GM12878 (cell line): ENCODE data around the gene USP25. TPM values are rescaled to one million over a fixed set of nuclear protein-coding genes. Genes with fewer than 3 reads are reported as not detected.

ENCODE experiments used
- ATAC-seq: fragments of 200-7000 bp; cut with Tn5 transposase; 3 replicates; pipeline ENCODE4 v1.9.1; 2020; ENCODE audit warnings: mild to moderate bottlenecking, moderate library complexity
- BruUV-seq: library from RNA; stranded (reverse); fragments of 400-500 nt; replicated peaks from 2 replicates; lab custom pipeline; 2021; lab: Mats Ljungman, UMichigan
- CTCF ChIA-PET: fragments of 300-600 bp; sonication (Branson Sonifier 250); formaldehyde crosslinking; extraction: SDS; loops from one replicate; lab custom pipeline; 2021; ENCODE audit warnings: inconsistent platforms; lab: Yijun Ruan, JAX
- POLR2A ChIA-PET: fragments of 350-600 bp; formaldehyde crosslinking; extraction: SDS; loops from one replicate; lab custom pipeline; 2021; ENCODE audit warnings: inconsistent platforms; lab: Charles Lee
- RAD21 ChIA-PET: fragments of 300-600 bp; sonication (Branson Sonifier 250); formaldehyde crosslinking; loops from one replicate; lab custom pipeline; 2023; ENCODE audit warnings: antibody characterized with exemption; ENCODE audit not compliant: unreplicated experiment; lab: Charles Lee
- SMC1A ChIA-PET: fragments of 300-600 bp; sonication (Branson Sonifier 250); formaldehyde crosslinking; loops from one replicate; lab custom pipeline; 2023; ENCODE audit not compliant: unreplicated experiment, uncharacterized antibody; lab: Charles Lee
- DNase-seq: peaks from one replicate; pipeline ENCODE4 v3.0.0-alpha.2; 2011; ENCODE audit warnings: low read depth, low spot score
- FAIRE-seq: peaks from 3 replicates; lab custom pipeline; 2011; peaks lifted over from hg19 to GRCh38; lab: Jason Lieb, UNC
- H2AFZ ChIP-seq: 2 replicates; pipeline ENCODE4 v1.6.0; 2011; ENCODE audit warnings: low read depth, low read length, control low read depth; ENCODE audit not compliant: control insufficient read depth
- H3K27ac ChIP-seq: 2 replicates; pipeline ENCODE4 v1.5.1; 2011; ENCODE audit warnings: control low read depth; ENCODE audit not compliant: control insufficient read depth, insufficient read depth
- H3K27me3 ChIP-seq, 2 experiments: replicated peaks in 1 of 2; 2 replicates each; pipeline versions ENCODE4 v1.6.0 to v1.6.1; 2011; ENCODE audit warnings: low read length in 1 of 2; ENCODE audit not compliant: control insufficient read depth in 2 of 2, insufficient read depth in 2 of 2
- H3K36me3 ChIP-seq, 2 experiments: 2 replicates each; pipeline ENCODE4 v1.5.1; 2011; ENCODE audit warnings: low read length in 1 of 2; ENCODE audit not compliant: control insufficient read depth in 2 of 2, insufficient read depth in 2 of 2
- H3K4me1 ChIP-seq: 2 replicates; pipeline ENCODE4 v1.6.1; 2011; ENCODE audit warnings: mild to moderate bottlenecking, low read length, moderate library complexity, mixed read lengths; ENCODE audit not compliant: control insufficient read depth, insufficient read depth
- H3K4me2 ChIP-seq: 2 replicates; pipeline ENCODE4 v1.6.0; 2011; ENCODE audit warnings: control low read depth; ENCODE audit not compliant: control insufficient read depth, insufficient read depth
- H3K4me3 ChIP-seq: fragments of 200-600 bp; sonication (generic); 2 replicates; pipeline ENCODE4 v1.5.1; 2016
- H3K79me2 ChIP-seq: 2 replicates; pipeline ENCODE4 v1.6.0; 2011; ENCODE audit warnings: low read length; ENCODE audit not compliant: control insufficient read depth, insufficient read depth
- H3K9ac ChIP-seq: 2 replicates; pipeline ENCODE4 v1.8.0; 2011; ENCODE audit warnings: low read length, control low read depth, mixed read lengths; ENCODE audit not compliant: control insufficient read depth, insufficient read depth
- H3K9me3 ChIP-seq: replicated peaks from 3 replicates; pipeline ENCODE4 v1.5.1; 2011; ENCODE audit warnings: mild to moderate bottlenecking, low read length; ENCODE audit not compliant: control insufficient read depth, insufficient read depth
- H4K20me1 ChIP-seq: 2 replicates; pipeline ENCODE4 v1.6.0; 2011; ENCODE audit not compliant: control insufficient read depth, insufficient read depth
- PAX5 ChIP-seq: IDR thresholded peaks from 2 replicates; pipeline ENCODE4 v1.6.1; 2011; ENCODE audit warnings: low read depth, low read length, borderline replicate concordance
- RAD21 ChIP-seq: IDR thresholded peaks from 2 replicates; pipeline ENCODE4 v1.6.1; 2011; ENCODE audit warnings: mild to moderate bottlenecking, low read depth, low read length, moderate library complexity; ENCODE audit not compliant: insufficient read depth
- SMC3 ChIP-seq: IDR thresholded peaks from 2 replicates; pipeline ENCODE4 v1.6.1; 2011; ENCODE audit warnings: low read length, improper control_type of control experiment, borderline replicate concordance
- WGBS: methylation state at CpG from one replicate; pipeline ENCODE4 v1.1.6; 2016; ENCODE audit warnings: low lambda C conversion rate; ENCODE audit not compliant: insufficient replicate concordance, insufficient coverage; ENCODE audit errors: missing lambda C conversion rate; 5-methylcytosine and 5-hydroxymethylcytosine counted together
- in situ Hi-C: fragments of 300-500 bp; cut with MboI; formaldehyde crosslinking; loops from 9 replicates; pipeline ENCODE4 v1.14.3; 2018; ENCODE audit warnings: mixed read lengths
- intact Hi-C: fragments of 100-400 bp; cut with micrococcal nuclease; formaldehyde crosslinking; loops from one replicate; pipeline ENCODE4 v1.14.2; 2022; ENCODE audit not compliant: unreplicated experiment
- polyA plus RNA-seq, 11 experiments: library from polyadenylated mRNA; depleted of rRNA in 4 of 11; unstranded in 6 of 11; stranded (reverse) in 5 of 11; fragments of >200 nt; fragmentation: Nextera tagmentation in 4 of 11; fragmentation: Illumina TruSeq in 1 of 11; extraction: Ambion mirVana in 4 of 11; extraction: Trizol in 1 of 11; gene quantifications; 1 replicate in 1 of 11; 2 replicates in 10 of 11; pipeline versions ENCODE4 v1.2.1 to v1.2.3, GENCODE V29; 2011 to 2016; ENCODE audit warnings: inconsistent platforms in 2 of 11, missing spikeins in 2 of 11, low read depth in 1 of 11
- total RNA-seq, 4 experiments: library from RNA; depleted of rRNA in 3 of 4; stranded (reverse); fragments of >200 nt in 3 of 4; fragmentation: Illumina TruSeq in 1 of 4; extraction: Trizol in 1 of 4; gene quantifications; 2 replicates each; pipeline versions ENCODE4 v1.2.1 to v1.2.3, GENCODE V29; 2013 to 2021
- TF ChIP-seq, protein P1 (sequence below), 3 experiments: IDR thresholded peaks in 2 of 3; conservative IDR thresholded peaks in 1 of 3; 2 replicates each; pipeline ENCODE4 v1.5.1; 2011; ENCODE audit warnings: low read depth in 3 of 3, low read length in 3 of 3, mild to moderate bottlenecking in 3 of 3, control low read depth in 2 of 3, moderate library complexity in 2 of 3, inconsistent platforms in 1 of 3, mixed read lengths in 1 of 3; ENCODE audit not compliant: control insufficient read depth in 2 of 3, insufficient read depth in 1 of 3; ENCODE audit errors: extremely low read depth in 1 of 3

USP25 gene
- total and polyA plus RNA-seq, 10 of the 15 experiments (the other 5 are each of a cell fraction or from before 2014, with no cell fraction given), result 1.5 to 31.3 (median 23.4) TPM

GRCh38 chr21:15826147-15826780 is 96.5 kb downstream of the USP25 start:
- no peak overlapping the region for H3K4me2 ChIP-seq
- CTCF ChIA-PET, result interaction anchor here (0.6 to 1.7 kb wide), 12 partner anchors 9 to 1566 kb away, joined by 3 to 10 read pairs (median 3); no protein-coding TSS in a partner anchor
- H3K27ac ChIP-seq, result no peak overlapping the region
- POLR2A ChIA-PET, result no interaction called here
- peaks cover 2 to 3% of the 10 kb centered on the region in 2 experiments; a peak in 2 of 4 replicates for H3K36me3 ChIP-seq
- SMC1A ChIA-PET, result interaction anchor here (0.6 to 1.7 kb wide), 4 partner anchors 23 to 918 kb away, joined by 3 read pairs; no protein-coding TSS in a partner anchor
- no peak overlapping the region for H2AFZ ChIP-seq
- TF ChIP-seq, protein P1, sequence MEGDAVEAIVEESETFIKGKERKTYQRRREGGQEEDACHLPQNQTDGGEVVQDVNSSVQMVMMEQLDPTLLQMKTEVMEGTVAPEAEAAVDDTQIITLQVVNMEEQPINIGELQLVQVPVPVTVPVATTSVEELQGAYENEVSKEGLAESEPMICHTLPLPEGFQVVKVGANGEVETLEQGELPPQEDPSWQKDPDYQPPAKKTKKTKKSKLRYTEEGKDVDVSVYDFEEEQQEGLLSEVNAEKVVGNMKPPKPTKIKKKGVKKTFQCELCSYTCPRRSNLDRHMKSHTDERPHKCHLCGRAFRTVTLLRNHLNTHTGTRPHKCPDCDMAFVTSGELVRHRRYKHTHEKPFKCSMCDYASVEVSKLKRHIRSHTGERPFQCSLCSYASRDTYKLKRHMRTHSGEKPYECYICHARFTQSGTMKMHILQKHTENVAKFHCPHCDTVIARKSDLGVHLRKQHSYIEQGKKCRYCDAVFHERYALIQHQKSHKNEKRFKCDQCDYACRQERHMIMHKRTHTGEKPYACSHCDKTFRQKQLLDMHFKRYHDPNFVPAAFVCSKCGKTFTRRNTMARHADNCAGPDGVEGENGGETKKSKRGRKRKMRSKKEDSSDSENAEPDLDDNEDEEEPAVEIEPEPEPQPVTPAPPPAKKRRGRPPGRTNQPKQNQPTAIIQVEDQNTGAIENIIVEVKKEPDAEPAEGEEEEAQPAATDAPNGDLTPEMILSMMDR (IDR thresholded peaks at IDR 0.05 in 2 of 3, conservative IDR thresholded peaks at IDR 0.05 in 1 of 3; ENCODE audit: control insufficient read depth in 2 of 3, extremely low read depth in 1 of 3, insufficient read depth in 1 of 3, low read depth in 3 of 3, low read length in 3 of 3), result peak; percentile 50 to 79 (median 60); a peak in 5 of 6 replicates
- TF ChIP-seq PAX5, result no peak
- TF ChIP-seq SMC3, result peak; percentile 58; the same call in 1 of the 2 replicates
- peak; percentile 75 for TF ChIP-seq RAD21
- peak; percentile 89 for FAIRE-seq
- RAD21 ChIA-PET, result no interaction called here
- no peak overlapping the region for H3K4me3 ChIP-seq
- DNase-seq, result peak; percentile 11
- H3K79me2 ChIP-seq, result no peaks in the 10 kb centered on the region
- peak; percentile 84 for ATAC-seq
- BruUV-seq, result no TSS peak
- H3K27me3 ChIP-seq, result no peaks in the 10 kb centered on the region
- in situ Hi-C loops, result no loop called here
- no peaks in the 10 kb centered on the region for H3K4me1 ChIP-seq
- H3K9ac ChIP-seq, result no peak overlapping the region
- no peaks in the 10 kb centered on the region for H4K20me1 ChIP-seq
- H3K9me3 ChIP-seq, result no peaks in the 10 kb centered on the region
- WGBS, result 61% methylated on average over 5 of the region's 5 CpGs
- intact Hi-C loops, result loop anchor here (5.0 to 10.0 kb wide), 3 partner anchors 94 to 341 kb away; no protein-coding TSS in a partner anchor
